ENCODE measurements around the gene RAB7B. TPM values are rescaled to one million over a fixed set of nuclear protein-coding genes. Genes with fewer than 3 reads are reported as not detected.

The RAB7B gene
- total RNA-seq, 1 donor from 2014 or later, result 6.6 TPM

GRCh38 chr1:205947024-205947423 is 56.2 kb downstream of the RAB7B start:
- H3K4me1 ChIP-seq (ENCODE audit: insufficient read depth, low read length), result peaks cover 13% of the 10 kb centered on the region
- H3K36me3 ChIP-seq (ENCODE audit: insufficient read depth, low read length), result no peaks in the 10 kb centered on the region
- no peaks in the 10 kb centered on the region for H3K79me2 ChIP-seq (ENCODE audit: insufficient read depth, low read length)
- no peak for FAIRE-seq
- no peaks in the 10 kb centered on the region for H4K20me1 ChIP-seq (ENCODE audit: insufficient read depth, low read length)
- no peak for DNase-seq (ENCODE audit: low read depth)
- H3K4me3 ChIP-seq (ENCODE audit: insufficient read depth, low read depth, low read length), result no peak overlapping the region
- no peak overlapping the region for H3K9ac ChIP-seq (ENCODE audit: low read length)
- no peak overlapping the region for H3K4me3 Mint-ChIP-seq (ENCODE audit: unreplicated experiment)
- no peak overlapping the region for H3K27ac Mint-ChIP-seq (ENCODE audit: unreplicated experiment)
- H3K4me1 Mint-ChIP-seq (ENCODE audit: low read depth, unreplicated experiment), result peaks cover 3% of the 10 kb centered on the region
- H3K27me3 Mint-ChIP-seq (ENCODE audit: low read depth, unreplicated experiment), result peaks cover 72% of the 10 kb centered on the region
- peaks cover 2% of the 10 kb centered on the region for H3K9me3 Mint-ChIP-seq (ENCODE audit: unreplicated experiment)
- H2AFZ ChIP-seq (ENCODE audit: low read depth, low read length), result no peak overlapping the region
- no peak overlapping the region for H3K4me2 ChIP-seq (ENCODE audit: low read length)
- peaks cover 42% of the 10 kb centered on the region for H3K27me3 ChIP-seq (ENCODE audit: insufficient read depth, low read length)
- H3K36me3 Mint-ChIP-seq (ENCODE audit: low read depth, unreplicated experiment), result peaks cover 3% of the 10 kb centered on the region
- H3K9me3 ChIP-seq (ENCODE audit: insufficient read depth, low read depth, low read length), result no peaks in the 10 kb centered on the region
- TF ChIP-seq EZH2 (IDR thresholded peaks at IDR 0.05; ENCODE audit: insufficient read depth, low read length) (peak; percentile 28), CTCF (IDR thresholded peaks at IDR 0.05; ENCODE audit: insufficient read depth, low read depth, low read length) (no peak)
- H3K27ac ChIP-seq (ENCODE audit: low read depth, low read length), result no peak overlapping the region

GRCh38 chr1:205945069-205945468 is 58.1 kb downstream of the RAB7B start:
- Mint-ChIP-seq H3K4me1 (ENCODE audit: low read depth, unreplicated experiment) (peaks cover 3% of the 10 kb centered on the region), H3K4me3 (ENCODE audit: unreplicated experiment) (no peak overlapping the region), H3K27me3 (ENCODE audit: low read depth, unreplicated experiment) (peaks cover 75% of the 10 kb centered on the region), H3K36me3 (ENCODE audit: low read depth, unreplicated experiment) (no peaks in the 10 kb centered on the region), H3K9me3 (ENCODE audit: unreplicated experiment) (peaks cover 2% of the 10 kb centered on the region), H3K27ac (ENCODE audit: unreplicated experiment) (no peak overlapping the region)
- no peak for FAIRE-seq
- H3K79me2 ChIP-seq (ENCODE audit: insufficient read depth, low read length), result no peaks in the 10 kb centered on the region
- H2AFZ ChIP-seq (ENCODE audit: low read depth, low read length), result no peak overlapping the region
- DNase-seq (ENCODE audit: low read depth), result no peak
- H3K9ac ChIP-seq (ENCODE audit: low read length), result no peak overlapping the region
- H3K4me2 ChIP-seq (ENCODE audit: low read length), result no peak overlapping the region
- H3K9me3 ChIP-seq (ENCODE audit: insufficient read depth, low read depth, low read length), result no peaks in the 10 kb centered on the region
- no peak overlapping the region for H3K27ac ChIP-seq (ENCODE audit: low read depth, low read length)
- peaks cover under 1% of the 10 kb centered on the region for H3K4me1 ChIP-seq (ENCODE audit: insufficient read depth, low read length)
- peaks cover 42% of the 10 kb centered on the region for H3K27me3 ChIP-seq (ENCODE audit: insufficient read depth, low read length)
- TF ChIP-seq CTCF (IDR thresholded peaks at IDR 0.05; ENCODE audit: insufficient read depth, low read depth, low read length), result no peak
- no peak for TF ChIP-seq EZH2 (IDR thresholded peaks at IDR 0.05; ENCODE audit: insufficient read depth, low read length)
- H3K4me3 ChIP-seq (ENCODE audit: insufficient read depth, low read depth, low read length), result no peak overlapping the region
- H3K36me3 ChIP-seq (ENCODE audit: insufficient read depth, low read length), result no peaks in the 10 kb centered on the region
- H4K20me1 ChIP-seq (ENCODE audit: insufficient read depth, low read length), result no peaks in the 10 kb centered on the region

GRCh38 chr1:205944525-205944924 is 58.7 kb downstream of the RAB7B start:
- no peaks in the 10 kb centered on the region for H3K36me3 Mint-ChIP-seq (ENCODE audit: low read depth, unreplicated experiment)
- Histone ChIP-seq H3K4me3 (ENCODE audit: insufficient read depth, low read depth, low read length) (no peak overlapping the region), H3K36me3 (ENCODE audit: insufficient read depth, low read length) (no peaks in the 10 kb centered on the region), H3K9me3 (ENCODE audit: insufficient read depth, low read depth, low read length) (no peaks in the 10 kb centered on the region), H2AFZ (ENCODE audit: low read depth, low read length) (no peak overlapping the region), H3K4me2 (ENCODE audit: low read length) (no peak overlapping the region), H3K9ac (ENCODE audit: low read length) (no peak overlapping the region), H4K20me1 (ENCODE audit: insufficient read depth, low read length) (no peaks in the 10 kb centered on the region), H3K79me2 (ENCODE audit: insufficient read depth, low read length) (no peaks in the 10 kb centered on the region), H3K4me1 (ENCODE audit: insufficient read depth, low read length) (no peaks in the 10 kb centered on the region), H3K27me3 (ENCODE audit: insufficient read depth, low read length) (peaks cover 42% of the 10 kb centered on the region), H3K27ac (ENCODE audit: low read depth, low read length) (no peak overlapping the region)
- FAIRE-seq (no peak), DNase-seq (ENCODE audit: low read depth) (no peak)
- peaks cover 3% of the 10 kb centered on the region for H3K4me1 Mint-ChIP-seq (ENCODE audit: low read depth, unreplicated experiment)
- no peak overlapping the region for H3K27ac Mint-ChIP-seq (ENCODE audit: unreplicated experiment)
- TF ChIP-seq EZH2 (IDR thresholded peaks at IDR 0.05; ENCODE audit: insufficient read depth, low read length) (peak; percentile 11), CTCF (IDR thresholded peaks at IDR 0.05; ENCODE audit: insufficient read depth, low read depth, low read length) (no peak)
- peaks cover 75% of the 10 kb centered on the region for H3K27me3 Mint-ChIP-seq (ENCODE audit: low read depth, unreplicated experiment)
- H3K4me3 Mint-ChIP-seq (ENCODE audit: unreplicated experiment), result no peak overlapping the region
- H3K9me3 Mint-ChIP-seq (ENCODE audit: unreplicated experiment), result peaks cover 2% of the 10 kb centered on the region

Data from astrocyte (in vitro differentiated cells and primary cell).